GM11168 (cell line): ENCODE measurements around the gene SP2.

Experiments used
- in situ Hi-C: fragments of 300-500 bp; cut with MboI; formaldehyde crosslinking; loops from one replicate; pipeline ENCODE4 v1.12.0; 2022; ENCODE audit warnings: low sequenced_read_pairs; ENCODE audit not compliant: unreplicated experiment

SP2 gene

DNA sequence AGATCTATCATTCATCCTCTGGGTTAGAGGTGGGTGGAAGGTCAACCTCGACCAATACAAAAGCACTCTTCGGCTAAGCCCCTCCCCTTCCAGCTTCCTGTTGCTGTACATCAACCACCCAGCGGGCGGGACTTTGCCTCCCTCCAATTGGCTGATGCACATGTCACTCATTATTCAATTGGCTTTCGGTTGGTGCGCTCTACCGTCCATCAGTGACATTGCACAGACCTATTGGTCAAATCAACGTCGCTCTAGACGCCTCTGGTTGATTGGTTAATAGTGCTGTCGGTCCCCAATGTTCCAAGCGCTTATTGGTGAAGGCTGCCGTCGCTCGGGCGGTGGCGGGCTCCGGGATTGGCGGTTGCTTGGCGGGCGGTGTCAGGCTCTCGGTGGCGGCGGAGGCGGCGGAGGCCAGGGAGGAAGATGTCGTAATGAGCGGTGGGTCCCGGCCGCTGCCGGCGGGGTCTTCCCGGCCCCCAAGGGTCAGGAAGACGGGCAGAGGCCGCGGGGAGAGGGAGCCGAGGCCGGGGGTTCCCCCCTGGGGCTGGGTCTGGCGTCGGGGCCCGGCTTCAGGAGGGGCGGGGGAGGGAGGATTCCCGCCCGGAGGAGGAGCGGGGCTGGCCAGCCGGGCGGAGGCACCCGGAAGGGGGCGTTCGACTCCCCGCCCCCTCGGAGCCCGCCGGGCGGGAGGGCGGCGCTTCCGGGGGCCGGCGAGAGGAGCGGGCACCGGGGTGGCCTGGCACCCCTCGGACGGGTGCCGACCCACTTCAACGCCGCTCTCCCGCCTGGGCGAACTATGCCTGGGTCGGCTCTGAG, at the start of gene SP2:
TSS of gene SP2 (plus strand) at position 381 of the 816 bp plus-strand sequence. CDS start at position 432, 51 bp downstream.
- in situ Hi-C loops, result no loop called here

DNA sequence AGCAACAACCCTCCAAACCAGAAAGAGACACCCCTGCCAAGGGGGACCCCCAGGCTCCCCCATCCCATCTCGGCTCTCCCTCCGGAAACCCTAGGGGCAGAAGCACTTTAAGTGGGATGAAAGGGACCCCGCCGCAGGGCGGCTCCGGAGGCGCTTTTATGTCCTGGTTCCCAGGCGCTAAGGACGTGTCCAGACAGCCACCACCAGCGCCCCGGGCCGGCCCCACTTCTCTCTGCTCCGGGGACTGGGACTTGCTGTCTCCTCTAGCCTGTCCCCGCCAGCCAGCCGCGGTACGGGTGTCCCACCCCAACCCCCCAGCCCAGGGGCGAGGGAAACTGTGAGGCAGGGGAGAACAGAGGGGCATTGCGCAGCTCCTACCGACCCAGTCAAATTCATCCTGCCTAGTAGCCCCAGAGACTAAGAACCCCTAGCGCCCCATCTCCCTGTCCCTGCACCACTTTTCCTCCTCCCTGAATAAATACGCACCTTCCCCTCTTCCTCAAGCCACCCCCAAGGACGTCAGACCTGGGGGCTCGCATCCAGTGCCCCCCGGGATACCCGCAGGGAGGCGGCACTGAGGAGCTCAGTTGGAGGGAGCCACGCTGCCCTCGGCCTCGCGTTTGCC, 49.2 kb upstream of the SP2 start:
- in situ Hi-C loops, result no loop called here

- in situ Hi-C loops, result no loop called here
These were observed 48.5 kb upstream of the SP2 start for GRCh38 chr17:47847341-47848197.

DNA sequence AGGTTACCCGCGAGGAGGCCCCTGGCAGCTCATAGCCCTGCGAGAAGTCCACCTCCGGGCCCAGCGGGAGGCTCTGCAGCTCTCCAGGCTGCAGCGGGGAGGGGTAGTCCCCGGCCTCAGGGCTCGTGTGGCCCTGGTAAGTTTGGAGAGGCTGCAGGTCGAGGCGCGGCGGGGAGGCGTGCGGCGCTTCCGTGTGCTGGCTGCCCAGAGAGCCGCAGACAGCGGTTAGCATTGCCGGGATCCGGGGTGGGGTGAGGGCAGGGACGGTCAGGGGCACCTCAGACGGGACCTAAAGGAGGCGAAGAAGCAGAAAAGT, 47.9 kb upstream of the SP2 start:
- in situ Hi-C loops, result no loop called here

- in situ Hi-C loops, result no loop called here
These were observed 45.7 kb upstream of the SP2 start for GRCh38 chr17:47850373-47850691.

DNA sequence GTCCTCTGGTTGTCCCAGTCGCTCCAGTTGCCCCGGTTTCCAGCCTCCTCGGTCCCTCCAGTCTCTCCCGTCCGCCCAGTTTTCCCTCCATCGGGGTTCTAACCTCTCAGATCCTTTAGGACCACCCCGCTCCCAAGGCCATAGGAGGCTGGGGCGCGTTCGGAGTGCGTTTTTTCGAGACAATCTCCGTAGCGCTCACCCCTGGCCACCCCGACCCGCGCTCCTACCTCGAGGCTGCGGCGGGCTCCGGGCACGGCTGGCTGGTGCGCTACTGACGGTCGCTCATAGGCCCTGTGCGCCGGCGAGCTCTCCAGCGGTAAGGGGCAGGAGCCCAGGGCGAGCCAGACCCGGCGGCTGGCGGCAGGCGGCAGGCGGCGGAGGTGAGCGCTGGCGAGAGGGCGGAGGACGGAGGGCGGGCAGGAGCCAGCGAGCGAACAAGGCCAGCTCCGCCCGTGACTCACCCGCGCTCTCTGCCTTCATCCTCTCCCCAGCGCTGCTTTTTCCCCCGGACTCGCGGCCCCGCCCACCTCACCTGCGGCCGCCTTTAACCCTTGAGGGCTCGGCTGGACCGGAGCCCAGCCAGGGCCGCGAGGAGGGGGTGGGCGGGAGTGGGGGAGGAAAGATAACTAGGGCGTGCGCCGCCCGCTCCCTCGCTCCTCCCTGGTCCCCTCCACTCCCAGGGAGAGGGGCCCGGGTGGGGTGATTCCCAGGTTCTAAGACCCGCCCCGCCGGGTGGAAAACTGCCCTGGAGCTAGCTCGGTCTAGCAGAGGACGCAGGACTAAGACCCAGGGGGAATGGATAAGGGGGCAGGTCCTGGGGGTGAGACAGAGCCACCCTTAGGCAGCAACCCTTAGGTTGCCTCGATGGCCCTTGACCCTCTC, 45.1 kb upstream of the SP2 start, which contains the start of gene SP6:
TSS of gene SP6 (minus strand) at position 472 of the 882 bp plus-strand sequence. CDS start 2,734 bp downstream, outside the sequence.
- in situ Hi-C loops, result no loop called here

- in situ Hi-C loops, result no loop called here
These were observed 44.3 kb upstream of the SP2 start for GRCh38 chr17:47851764-47852112.

DNA sequence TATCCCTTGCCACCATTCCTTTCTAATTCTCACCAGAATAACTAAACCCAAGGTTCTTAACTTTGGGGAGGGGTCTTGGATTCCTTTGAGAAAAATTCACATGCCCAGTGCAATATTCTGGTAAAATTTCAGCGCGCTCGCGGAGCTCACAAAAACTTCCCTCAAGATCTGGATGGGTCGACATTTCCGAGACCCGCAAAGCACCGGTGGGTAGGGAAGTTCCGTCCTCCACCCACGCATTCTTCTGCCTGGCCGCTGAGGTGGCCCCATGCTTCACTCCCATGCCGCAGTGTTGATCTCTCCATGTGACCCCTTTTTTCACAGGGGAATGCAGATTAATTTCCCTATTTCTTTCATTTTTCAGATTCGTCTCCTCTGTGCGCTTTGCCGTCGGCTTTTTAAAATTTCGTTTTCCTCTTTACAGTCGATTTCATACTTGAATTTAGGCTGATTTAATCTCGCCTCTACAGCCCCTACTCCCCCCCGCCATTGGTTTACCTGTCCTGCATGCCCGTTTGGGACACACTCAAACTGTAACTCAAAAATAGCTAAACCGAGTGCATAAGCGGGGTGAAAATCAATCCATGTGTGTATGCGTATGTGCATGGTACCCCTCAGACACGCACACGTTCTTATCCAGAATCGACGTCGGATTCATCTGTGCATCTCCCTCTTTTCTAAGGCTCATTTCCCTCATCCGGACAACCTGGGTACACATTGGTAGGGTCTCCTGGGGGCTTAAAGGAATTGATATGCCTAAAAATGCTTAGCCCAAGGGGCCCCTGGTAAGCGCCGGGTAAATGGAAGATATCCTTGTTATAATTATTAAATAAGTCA, 43.7 kb upstream of the SP2 start:
- in situ Hi-C loops, result no loop called here

- in situ Hi-C loops, result no loop called here
These were observed 42.4 kb upstream of the SP2 start for GRCh38 chr17:47853616-47854015.

GRCh38 chr17:47855737-47856136, 40.3 kb upstream of the SP2 start:
- in situ Hi-C loops, result no loop called here

DNA sequence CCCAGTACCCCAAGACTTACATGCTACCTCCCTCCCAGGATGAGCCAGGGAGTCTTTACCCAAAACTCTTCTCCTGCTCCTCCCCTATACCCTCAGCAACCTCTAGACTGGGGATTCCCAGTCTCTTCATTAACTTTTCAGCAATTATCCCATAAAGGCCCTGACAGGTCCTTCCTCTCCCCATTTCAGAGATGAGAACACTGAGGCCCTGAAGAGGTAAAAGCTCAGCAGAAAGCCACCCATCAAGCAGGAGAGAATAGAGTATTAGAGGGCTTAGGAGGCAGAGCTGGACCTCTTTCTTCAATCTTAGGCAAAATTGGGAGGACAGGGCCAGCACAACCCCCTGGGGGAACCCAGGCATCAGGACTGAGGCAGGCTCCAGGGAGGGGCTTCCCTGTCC, 39.2 kb upstream of the SP2 start:
- in situ Hi-C loops, result no loop called here

- in situ Hi-C loops, result no loop called here
These were observed 38.2 kb upstream of the SP2 start for GRCh38 chr17:47857551-47858455.

GRCh38 chr17:47860386-47860785, 35.6 kb upstream of the SP2 start:
- in situ Hi-C loops, result no loop called here

DNA sequence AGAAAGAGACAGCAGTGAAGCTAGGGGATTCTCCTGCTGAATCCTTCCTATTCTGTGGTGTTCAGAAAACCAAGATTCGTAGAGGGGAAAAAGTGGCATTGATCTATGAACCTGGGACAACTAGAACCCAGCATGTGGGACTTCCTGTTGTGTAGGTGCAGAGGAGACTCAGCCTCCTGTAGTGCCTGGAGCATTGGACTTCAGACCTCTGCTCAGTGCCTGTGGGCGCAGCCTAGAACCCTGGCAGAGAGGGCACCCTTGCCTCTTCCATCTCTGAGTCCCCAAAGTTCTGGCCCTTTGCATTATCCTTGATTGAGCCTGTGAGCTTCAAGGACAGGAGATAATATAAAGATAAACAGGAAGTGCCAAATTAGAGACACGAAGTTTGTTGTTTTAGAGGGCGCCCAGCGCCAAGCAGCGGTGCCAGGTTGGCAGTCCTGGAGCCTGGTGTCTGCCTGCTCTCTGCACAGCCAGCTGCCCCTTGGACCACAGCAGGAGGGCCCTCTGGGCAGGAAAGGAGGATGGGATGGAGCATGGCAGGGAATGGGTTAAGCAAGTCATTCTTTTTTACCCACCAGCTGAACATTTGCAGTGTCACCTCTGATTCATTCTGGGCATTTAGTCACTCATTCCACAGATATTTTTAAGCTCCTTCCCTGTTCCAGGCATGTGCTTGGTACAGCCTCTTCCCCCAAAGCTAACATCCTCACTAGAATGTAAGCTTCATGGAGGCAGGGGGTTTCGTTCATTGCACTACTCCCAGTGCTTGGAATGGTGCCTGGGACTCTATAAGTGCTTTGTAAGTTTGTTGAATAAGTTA, 33.2 kb upstream of the SP2 start:
- in situ Hi-C loops, result no loop called here

DNA sequence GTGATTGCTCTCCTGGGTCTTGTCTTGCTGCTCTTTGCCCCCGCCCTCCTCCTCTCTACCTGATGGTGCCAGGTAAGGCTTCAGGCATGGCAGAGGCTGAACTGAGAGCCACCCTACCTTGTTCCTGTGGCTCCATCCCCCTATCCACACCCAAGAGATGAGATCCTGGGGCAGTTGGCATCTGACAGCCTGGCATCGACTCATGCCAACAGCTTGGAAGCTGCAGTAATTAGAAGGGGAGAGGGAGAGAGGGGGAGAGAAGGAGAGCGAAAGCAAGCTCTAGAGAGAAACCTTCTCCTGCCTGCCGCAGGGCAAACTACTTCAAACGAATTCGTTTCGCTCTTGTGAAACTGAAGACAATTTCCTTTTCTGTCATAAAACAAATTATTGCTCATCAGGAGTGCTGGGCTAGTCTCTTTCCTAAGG, 31.2 kb upstream of the SP2 start:
- in situ Hi-C loops, result no loop called here

- in situ Hi-C loops, result no loop called here
These were observed 29.1 kb upstream of the SP2 start for GRCh38 chr17:47866941-47867340.

DNA sequence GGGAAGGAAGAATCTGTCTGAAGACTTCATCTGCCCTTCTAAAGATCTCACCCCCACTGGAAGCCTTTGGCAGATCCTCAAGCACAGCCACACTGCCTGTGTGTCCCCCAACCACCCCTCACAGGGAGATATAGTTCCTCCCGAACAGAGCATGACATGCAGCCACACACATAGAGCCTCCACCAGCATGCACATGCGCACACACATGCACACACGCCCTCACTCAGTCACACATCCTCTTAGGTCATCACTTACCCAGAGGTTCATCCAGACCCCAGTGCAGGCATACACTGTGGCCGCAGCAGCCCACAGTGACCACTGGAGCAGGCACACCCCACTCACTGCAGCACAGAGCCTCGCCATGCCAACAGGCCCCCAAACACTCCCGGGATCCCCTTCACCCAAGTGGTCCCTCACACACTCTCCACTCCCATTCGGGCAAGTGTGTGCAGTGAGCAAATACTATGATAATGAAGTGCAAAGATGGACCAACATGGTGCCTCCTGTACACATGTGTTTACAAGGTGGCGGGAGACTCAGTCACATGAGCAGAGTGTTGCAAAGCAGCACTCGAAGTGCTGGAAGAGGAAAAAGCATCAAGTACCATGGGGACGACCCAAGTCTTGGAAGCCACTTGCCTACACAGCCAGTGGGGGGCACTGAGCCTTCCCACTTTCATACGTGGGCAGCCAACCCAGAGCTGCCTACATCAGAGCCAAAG, 28.1 kb upstream of the SP2 start:
- in situ Hi-C loops, result no loop called here
